HuH-7.5 (cell line): ENCODE measurements around the gene USH1G.
"Not testable (repeated sequence)": the region's sequence is repeated elsewhere in the genome, so short reads cannot be mapped to it uniquely, and the experiment has no call there.

Experiments
- DNase-seq: peaks from one replicate; pipeline ENCODE4 v3.0.0; 2011; ENCODE audit warnings: low spot score

Gene USH1G

DNA sequence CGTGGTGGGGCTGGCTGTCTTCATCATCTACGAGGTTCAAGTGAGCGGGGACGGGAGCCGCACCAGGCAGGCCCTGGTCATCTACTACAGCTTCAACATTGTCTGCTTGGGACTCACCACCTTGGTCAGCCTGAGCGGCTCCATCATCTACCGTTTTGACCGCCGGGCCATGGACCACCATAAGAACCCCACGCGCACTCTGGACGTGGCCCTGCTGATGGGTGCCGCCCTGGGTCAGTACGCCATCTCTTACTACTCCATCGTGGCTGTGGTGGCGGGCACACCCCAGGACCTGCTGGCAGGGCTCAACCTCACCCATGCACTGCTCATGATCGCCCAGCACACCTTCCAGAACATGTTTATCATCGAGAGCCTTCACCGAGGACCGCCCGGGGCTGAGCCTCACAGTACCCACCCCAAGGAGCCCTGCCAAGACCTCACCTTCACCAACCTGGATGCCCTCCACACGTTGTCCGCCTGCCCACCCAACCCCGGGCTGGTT lies 7.5 kb upstream of the USH1G start:
- no peak for DNase-seq

DNA sequence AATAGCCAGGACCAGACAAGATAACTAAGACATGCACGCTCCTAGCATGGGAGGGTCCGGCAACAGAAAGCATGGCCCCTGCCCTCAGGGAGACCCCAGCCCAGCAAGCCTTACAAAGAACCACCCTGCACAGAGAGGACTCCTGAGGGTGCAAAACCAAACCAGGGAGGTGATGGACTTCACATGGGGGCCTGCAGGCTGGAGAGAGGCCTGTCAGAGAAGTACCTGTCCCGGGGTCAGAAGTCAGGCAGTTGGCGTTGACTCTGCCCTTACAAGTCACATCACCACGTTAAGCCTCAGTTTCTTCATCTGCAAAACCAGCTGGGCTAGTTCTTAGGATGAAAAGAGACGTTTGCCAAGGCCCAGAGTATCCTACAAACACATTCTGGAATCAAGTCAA lies 5.7 kb upstream of the USH1G start:
- DNase-seq: no peak

DNA sequence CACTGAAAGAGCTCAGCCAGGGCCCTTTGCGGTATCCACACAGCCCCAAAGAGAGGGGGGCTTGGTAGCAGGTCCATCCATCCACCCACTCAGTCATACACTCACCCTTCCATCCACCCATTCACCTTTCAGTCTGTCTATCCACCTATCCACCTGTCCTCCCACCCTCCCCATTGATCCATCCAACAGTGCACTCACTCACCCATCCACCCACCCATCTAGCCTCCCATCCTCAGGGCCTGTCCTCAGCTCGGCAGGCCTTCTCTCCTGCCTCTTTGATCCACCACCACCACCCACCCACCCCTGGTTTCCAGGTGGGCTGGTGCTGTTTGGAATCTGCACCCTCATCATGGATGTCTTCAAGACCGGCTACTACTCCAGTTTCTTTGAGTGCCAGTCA lies 2.2 kb upstream of the USH1G start:
- no peak for DNase-seq

DNA sequence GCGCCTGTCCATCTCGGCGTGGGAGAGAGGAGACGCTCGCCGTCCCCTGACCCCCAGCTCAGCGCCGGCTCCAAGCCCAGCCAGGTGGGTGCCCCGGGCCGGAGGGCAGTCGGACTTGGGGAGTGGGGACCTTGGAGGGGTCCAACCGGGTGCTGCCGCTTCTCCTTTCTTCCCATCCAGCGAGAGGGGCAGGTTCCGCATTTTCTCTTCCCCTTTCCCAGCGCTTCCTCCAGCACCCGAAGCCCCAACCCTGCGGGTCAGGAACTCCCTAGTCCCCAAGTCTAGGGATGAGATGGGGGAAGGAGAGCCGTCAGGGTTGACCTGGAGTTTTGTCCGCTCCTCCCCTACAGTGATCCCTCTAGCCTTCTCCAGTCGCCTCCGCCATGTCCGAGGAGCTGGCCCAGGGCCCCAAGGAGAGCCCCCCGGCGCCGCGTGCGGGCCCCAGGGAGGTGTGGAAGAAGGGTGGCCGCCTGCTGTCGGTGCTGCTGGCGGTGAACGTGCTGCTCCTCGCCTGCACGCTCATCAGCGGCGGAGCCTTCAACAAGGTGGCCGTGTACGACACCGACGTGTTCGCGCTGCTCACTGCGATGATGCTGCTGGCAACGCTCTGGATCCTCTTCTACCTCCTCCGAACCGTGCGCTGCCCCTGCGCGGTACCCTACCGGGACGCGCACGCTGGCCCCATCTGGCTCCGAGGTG lies 1.3 kb upstream of the USH1G start, which contains the start of gene OTOP2:
Gene OTOP2, plus strand, starts transcription at position 24 of the 699 bp plus-strand sequence. Its CDS starts 360 bp downstream, at position 384.
- DNase-seq: no peak

DNA sequence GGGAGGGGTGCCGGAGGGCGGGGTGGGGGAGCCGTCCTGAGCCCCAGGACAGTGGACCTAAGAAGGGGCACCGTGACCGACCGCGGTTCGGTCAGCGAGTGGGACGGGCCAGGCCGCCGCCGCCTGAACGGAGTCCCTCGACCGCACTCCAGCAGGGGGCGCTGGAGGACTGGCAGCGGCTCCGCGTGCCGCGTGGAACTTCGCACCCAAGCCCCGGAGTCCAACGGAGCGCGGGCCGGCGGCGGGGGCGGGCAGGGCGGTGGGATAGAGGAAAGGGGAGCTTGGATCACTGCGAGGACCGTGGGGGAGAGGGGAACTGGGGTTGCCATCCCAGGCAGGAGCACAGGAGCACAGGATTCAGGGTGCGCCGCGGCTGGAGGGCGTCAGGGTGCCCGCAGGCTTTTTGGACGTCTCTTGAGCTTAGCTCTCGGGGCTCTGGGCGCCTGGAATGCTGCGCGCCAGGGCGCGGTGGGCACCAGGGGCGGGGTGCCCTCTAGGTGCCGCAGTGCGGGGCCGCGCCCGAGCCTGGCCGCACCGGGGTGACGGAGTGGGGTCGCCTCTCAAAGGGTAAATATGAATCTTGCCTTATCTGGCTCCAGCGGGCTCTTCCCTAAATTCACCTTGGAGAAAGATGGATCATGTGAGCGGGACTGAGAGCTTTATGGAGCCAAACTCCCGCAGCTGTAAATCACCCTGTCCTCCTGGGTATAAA lies 639 bp upstream of the USH1G start:
- peak; percentile 90 for DNase-seq

DNA sequence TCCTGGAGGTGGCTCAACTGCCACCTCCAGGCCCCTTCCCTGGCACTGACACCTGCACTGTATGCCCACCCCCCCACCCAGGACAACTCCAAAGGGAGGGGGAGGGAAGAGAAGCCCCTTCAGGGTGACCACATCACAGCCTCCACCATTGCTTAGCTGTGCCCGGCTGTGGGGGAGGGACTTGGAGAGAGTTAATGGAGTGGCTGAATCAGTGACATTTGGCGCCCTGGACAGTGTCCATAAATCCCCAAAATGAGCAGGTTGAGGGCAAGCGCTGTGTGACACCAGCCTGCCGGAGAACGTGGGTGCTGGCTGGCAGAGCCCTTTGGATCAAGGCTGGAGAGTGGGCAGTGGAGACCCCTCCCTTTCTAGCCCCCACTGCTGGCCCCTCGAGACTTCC lies 883 bp downstream of the USH1G start:
- no peak for DNase-seq

DNA sequence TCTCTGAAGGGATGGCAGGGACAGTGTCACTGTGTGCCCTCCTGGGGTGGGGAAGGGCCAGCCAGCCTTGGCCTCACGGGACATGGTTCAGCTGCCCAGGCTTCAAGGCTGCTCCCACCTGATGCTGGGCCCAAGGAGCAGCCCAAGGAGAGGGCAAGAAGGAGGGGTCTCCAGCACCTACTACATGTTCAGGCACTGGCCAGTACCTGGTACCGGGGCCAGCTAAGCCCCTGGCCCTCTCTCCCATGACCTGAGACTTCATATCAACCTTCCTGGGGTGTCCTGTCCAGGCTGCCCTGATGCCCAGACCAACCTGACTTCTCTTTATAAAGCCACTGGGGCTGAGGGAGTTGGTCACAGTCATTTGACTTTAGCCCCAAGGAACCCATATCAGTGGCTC lies 1.3 kb downstream of the USH1G start:
- DNase-seq: no peak

DNA sequence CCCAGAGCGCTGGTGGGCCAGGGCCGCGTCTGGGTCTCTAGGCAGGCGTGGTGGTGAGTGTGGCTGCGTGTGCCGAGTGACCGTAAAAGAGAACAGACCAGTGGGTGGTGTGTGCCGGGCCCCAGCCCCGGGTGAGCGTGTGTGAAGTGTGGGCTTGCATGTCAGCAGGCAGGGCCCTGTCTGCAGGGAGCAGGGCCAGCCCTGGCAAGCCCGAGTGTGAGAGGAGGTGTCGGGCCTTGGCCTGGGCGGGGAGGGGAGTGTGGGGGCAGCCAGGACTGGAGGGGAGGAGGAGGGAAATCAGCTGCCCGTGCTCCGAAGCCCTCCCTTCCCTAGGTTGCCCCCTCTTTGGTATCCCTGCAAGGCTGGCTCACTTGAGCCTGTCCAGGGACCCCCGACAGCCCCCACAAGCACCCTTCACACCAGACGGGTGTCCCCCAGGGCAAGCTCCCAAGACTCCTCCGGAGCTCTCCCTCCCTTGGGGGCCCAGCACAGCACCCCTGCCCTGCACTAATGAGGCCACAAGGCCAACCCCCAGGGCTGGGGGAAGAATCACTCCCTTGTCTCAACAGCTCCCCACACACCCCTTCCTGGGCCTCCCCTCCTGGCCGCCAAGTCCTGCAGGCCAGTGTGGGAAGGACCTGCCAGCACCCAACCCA lies 1.9 kb downstream of the USH1G start:
- no peak for DNase-seq

DNA sequence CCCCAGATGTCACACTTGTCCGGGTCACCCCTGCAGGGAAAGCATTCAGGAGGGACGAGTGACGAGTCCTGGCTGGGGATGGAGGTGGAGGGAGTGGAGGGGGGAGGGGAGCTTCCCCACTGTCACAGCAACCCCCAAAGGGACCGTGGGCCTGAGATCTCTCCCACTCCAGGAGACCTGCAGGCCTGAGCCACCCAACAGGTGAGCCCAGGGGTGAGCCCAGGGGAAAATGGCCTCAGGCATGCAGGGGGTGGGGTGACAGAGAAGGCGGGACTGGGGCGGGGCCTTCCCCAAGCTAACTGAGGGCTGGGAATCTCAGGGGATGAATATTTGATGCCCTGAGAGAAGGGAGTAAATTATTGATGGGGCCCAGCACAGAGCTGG lies 2.4 kb downstream of the USH1G start:
- DNase-seq: no peak

DNA sequence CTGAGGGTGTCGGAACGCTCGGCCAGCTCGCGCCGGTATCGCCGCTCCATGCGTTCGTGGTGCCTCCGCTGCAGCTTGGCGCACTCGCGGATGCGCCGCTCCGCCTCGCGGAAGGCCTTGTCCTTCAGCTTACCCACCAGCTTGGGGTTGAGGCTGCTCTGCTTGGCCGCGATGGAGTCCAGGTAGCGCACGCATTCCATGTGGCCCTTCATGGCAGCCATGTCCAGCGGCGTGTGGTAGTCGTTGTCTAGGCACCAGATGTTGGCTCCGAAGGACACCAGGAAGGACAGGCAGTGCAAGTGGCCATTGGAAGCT lies 2.8 kb downstream of the USH1G start:
- DNase-seq: no peak

DNA sequence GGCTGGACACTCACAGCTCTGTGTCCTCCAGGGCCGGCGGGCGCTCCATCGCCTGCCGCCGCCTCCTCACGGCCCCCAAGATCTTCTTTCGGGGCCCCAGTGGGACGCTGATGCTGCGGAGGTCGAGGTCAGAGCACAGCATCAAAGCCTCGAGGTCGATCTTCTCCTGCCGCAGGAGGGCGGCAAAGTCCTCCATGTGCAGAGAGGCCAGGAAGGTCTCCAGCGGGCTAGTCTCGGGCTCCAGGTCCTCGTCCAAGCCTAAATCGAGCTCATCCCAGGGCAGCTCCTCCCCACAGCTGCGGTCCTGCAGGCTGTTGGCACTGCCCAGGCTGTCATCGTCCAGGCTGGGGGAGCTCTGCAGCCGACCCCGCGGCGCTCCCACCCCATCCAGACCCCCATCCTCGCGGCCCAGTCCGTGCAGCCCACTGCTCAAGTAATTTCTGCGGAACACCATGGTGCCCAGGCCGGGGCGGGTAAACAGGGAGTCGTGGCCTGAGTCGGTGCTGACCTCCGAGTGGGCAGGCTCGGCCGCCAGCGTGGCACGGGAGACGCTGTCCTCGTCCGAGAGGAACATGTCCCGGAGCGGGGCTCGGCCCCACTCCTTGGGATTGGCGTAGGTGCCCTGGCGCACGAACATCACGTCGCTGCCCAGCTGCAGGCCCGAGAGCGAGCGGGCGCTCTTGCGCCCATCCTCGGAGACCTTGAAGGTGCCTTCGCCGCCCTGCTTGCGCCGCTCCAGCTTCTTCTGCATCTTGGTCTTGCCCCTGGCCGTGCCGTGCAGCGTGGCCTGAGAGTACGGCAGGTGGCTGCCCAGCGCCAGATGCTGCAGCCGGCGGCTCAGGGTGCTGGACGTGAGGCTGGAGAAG lies 3.4 kb downstream of the USH1G start:
- DNase-seq: peak; percentile 88

DNA sequence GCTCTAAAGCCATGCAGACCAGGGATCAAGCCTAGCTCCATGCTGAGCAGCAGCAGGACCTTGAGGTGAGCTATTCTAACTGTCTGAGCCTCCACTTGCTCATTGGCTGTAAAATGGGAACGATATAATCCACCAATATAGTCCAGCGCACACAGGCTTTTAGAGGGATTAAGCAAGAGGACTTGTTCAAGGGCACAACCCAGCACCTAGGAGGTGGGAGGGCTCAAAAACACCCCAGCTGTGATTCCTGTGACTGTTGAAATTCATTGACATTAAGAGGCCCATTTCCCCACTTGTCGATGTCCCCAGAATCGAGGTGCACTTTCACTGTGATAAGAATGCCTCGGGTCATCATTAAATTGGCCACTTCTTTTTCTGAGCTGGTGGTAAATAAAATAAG lies 4.1 kb downstream of the USH1G start:
- no peak for DNase-seq

DNA sequence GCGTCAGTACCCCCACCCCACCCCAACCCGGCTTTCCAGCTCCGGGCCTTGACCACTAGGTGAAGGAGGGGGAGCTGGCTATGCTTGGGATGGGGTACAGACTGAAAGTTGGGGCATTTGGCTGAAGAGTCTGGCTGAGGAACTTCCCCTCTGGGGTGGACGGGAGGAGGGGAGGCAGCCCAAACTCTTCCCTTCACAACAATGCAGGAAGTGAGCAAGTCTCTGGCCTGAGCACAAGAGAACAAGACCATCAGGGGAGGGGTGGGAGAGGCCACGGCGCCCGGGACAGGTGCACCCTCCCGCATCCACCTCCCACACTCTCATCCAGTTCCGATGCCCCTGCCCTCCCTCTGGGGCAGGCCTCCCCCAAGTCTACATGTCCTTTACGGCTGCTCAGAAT lies 5.6 kb downstream of the USH1G start:
- DNase-seq: no peak

DNA sequence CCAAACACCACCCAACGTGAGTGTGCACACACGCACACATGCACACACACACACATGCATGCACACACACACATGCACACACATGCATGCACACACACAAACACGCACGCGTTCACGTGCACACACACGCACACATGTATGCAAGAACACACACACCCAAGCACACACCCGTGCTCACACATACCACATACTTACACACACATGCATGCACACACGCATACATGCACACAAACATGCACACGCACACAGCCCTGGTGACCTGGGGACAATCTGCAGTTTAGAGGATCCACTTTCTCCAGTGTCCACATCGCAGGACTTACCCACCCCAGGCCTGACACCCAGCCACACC lies 6.2 kb downstream of the USH1G start:
- no peak for DNase-seq

DNA sequence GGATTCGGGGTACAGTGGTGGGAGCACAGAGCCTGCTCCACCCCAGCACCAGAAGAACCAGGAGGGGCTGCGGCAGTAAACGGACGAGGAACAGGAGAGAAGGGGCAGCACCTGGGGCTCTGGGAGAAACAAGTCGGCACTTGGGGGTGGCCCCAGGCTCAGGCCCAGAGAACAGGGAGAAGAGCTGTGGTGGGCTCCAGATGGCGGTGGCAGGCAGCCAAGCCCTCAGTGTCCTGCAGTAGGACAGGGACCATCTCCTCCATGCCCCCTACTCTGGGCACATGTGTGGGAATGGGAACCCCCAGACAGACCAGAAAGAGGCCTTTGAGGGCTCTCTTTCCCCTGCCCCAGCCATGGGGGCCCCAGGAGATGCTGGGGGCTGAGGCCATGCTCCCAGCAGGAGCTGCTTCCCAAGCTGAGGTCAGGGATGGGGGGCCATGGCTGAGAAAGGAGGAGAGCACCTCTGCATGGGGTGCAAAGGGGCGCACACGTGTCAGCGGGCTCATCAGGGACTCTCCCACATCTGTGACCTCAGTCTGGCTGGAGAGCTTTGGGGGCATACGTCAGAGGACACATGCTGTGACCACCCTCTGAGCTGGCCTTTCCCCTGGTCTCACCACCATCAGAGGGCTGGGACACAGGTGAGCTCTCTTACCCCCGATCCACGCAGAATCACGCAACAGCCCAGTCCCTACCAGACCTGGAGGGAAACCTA lies 6.8 kb downstream of the USH1G start:
- no peak for DNase-seq

DNA sequence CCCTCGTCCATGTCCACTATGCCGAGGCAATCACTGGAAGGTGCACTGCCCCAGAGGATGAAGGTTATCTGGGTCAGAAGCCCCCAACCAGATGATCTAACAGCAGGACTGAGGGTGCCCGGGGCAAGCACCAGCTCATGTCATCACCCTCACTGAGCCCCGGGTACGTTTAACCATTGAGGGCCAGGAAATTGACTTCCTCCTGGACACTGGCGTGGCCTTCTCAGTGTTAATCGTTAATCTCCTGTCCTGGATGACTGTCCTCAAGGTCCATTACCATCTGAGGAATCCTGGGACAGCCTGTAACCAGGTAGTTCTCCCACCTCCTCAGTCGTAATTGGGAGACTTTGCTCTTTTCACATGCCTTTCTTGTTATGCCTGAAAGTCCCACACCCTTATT lies 11.6 kb downstream of the USH1G start:
- not testable (repeated sequence) for DNase-seq

DNA sequence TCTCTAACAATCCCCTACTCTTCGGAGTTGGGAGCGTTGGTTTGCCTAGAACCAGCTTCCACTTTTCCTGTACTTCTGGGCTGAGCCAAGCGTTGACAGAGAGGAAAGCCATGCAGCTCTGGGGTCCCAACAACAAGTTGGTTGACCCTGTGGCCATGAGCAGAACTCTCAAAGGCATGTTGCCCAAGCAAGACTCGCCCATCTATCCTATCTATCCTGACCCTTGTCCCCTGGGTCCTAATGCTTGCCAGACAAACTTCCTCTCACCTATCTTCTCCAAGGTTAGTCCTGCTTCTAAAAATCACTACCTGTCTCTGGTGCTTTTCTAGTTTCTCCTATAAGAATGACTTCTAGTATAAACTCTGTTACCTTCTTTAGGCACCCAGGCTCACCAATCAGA lies 14.0 kb downstream of the USH1G start:
- not testable (repeated sequence) for DNase-seq

DNA sequence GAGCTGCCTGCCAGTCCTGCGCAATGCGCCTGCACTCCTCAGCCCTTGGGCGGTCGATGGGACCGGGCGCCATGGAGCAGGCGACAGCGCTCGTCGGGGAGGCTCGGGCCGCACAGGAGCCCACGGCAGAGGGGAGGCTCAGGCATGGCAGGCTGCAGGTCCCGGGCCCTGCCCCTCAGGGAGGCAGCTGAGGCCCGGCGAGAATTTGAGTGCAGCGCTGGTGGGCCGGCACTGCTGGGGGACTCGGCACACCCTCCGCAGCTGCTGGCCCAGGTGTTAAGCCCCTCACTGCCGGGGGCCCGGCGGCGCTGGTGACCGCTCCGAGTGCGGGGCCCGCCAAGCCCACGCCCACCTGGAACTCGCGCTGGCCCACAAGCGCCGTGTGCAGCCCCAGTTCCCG lies 16.0 kb downstream of the USH1G start:
- DNase-seq: no peak

DNA sequence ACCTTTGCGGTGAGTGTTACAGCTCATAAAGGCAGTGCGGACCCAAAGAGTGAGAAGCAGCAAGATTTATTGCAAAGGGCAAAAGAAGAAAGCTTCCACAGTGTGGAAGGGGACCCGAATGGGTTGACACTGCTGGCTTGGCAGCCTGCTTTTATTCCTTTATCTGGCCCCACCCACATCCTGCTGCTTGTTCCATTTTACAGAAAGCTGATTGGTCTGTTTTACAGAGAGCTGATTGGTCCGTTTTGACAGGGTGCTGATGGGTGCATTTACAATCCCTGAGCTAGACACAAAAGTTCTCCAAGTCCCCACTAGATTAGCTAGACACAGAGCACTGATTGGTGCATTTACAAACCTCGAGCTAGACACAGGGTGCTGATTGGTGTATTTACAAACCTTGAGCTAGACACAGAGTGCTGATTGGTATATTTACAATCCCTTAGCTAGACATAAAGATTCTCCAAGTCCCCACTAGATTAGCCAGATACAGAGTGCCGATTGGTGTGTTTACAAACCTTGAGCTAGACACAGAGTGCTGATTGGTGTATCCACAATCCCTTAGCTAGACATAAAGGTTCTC lies 16.8 kb downstream of the USH1G start:
- not testable (repeated sequence) for DNase-seq

DNA sequence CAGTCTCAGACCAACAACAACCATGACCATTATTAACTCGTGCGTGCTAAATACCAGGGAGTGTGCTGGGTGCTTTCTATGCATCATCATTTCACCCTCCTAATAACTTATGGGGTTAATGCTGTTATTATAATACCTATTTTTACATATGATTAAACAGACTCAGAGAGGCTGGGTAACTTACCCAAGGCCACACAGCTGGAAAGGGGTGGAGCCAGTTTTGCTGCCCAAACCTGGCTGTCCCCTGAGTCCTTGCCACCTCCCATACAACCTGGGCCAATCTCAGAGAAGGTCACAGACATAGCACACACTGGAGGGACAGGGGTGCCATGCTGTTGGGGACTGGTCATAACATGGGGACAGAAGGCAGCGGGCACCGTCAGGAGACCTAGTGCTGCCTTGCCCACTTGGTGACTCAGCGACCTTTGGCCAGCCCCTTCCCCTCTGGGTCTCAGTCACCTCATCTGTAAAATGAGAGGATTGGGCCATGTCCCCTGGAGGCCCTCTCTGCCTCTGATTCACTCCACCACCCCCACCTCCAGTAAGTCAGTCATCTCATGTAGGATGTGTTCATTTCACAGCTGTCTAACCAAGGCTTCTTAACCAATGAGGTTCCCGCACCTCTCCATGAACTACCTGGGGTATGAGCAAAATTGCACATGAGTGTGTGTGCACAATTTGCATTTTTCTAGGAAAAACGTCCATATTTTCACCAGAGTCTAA lies 18.2 kb downstream of the USH1G start:
- DNase-seq: no peak

DNA sequence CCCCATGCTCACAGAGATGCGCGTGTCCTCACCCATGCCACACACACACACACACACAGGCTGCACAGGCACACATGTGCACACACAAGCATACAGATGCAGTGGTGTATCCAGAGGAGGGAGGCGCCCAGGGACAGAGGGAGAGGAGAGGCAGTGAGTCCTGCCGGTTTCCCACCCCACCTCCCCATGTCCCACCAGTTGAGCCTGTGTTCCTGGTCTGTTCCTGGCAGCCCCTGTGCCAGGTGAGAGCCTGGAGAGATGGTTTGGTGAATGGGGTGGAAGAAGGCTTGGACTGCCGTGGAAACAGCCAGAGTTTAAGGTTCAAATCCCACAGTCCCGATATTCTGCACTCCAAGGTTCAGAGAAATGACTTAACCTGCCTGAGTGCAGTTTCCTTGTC lies 19.4 kb downstream of the USH1G start:
- DNase-seq: no peak
